ENCODE data around the gene RBM5.
"Not testable (repeated sequence)": the region's sequence is repeated elsewhere in the genome, so short reads cannot be mapped to it uniquely, and the experiment has no call there.

RBM5 gene

GRCh38 chr3:50078622-50079021, 10.1 kb upstream of the RBM5 start:
- TF ChIP-seq CTCF (conservative IDR thresholded peaks at IDR 0.05) = no peak
- no peak overlapping the region for H3K27ac ChIP-seq

GRCh38 chr3:50084951-50085350, 3.8 kb upstream of the RBM5 start:
- H3K27ac ChIP-seq = not testable (repeated sequence)

GRCh38 chr3:50089609-50089945, 858 bp downstream of the RBM5 start:
- no peak for TF ChIP-seq CTCF (conservative IDR thresholded peaks at IDR 0.05)
- peak overlapping the region; percentile 98 for H3K27ac ChIP-seq

- peak overlapping the region; percentile 14; the same call in 1 of the 2 replicates for H3K27ac ChIP-seq
Observed at GRCh38 chr3:50090984-50091383, 2.3 kb downstream of the RBM5 start.

GRCh38 chr3:50095352-50095998, 6.8 kb downstream of the RBM5 start:
- TF ChIP-seq CTCF (conservative IDR thresholded peaks at IDR 0.05) = no peak
- no peak overlapping the region for H3K27ac ChIP-seq

More at GRCh38 chr3:50090984-50091383, 2.3 kb downstream of the RBM5 start:
- no peak for TF ChIP-seq CTCF (conservative IDR thresholded peaks at IDR 0.05)

GRCh38 chr3:50100386-50100785, 11.7 kb downstream of the RBM5 start:
- no peak for TF ChIP-seq CTCF (conservative IDR thresholded peaks at IDR 0.05)

GRCh38 chr3:50100956-50101845, 12.5 kb downstream of the RBM5 start:
- no peak for TF ChIP-seq CTCF (conservative IDR thresholded peaks at IDR 0.05)

More at GRCh38 chr3:50100386-50100785, 11.7 kb downstream of the RBM5 start:
- H3K27ac ChIP-seq = no peak overlapping the region

GRCh38 chr3:50102558-50102957, 13.8 kb downstream of the RBM5 start:
- H3K27ac ChIP-seq = no peak overlapping the region; the same call in 1 of the 2 replicates
- no peak for TF ChIP-seq CTCF (conservative IDR thresholded peaks at IDR 0.05)

More at GRCh38 chr3:50100956-50101845, 12.5 kb downstream of the RBM5 start:
- no peak overlapping the region for H3K27ac ChIP-seq
